HepG2 (cell line): ENCODE measurements around the gene ZNRF3. TPM values are rescaled to one million over a fixed set of nuclear protein-coding genes. Genes with fewer than 3 reads are reported as not detected.

Experiments used
- ATAC-seq: fragments of 200-7000 bp; cut with Tn5 transposase; 3 replicates; pipeline ENCODE4 v1.9.1; 2020; ENCODE audit warnings: mild to moderate bottlenecking, moderate library complexity
- BruUV-seq: library from RNA; stranded (reverse); fragments of 400-500 nt; replicated peaks from 2 replicates; lab custom pipeline; 2021; lab: Mats Ljungman, UMichigan
- CTCF ChIA-PET: fragments of 300-600 bp; formaldehyde crosslinking; extraction: SDS; loops from one replicate; lab custom pipeline; 2021; ENCODE audit warnings: low total read pairs, inconsistent platforms, low intra/inter-chr PET ratio; lab: Yijun Ruan, JAX
- POLR2A ChIA-PET: fragments of 350-600 bp; sonication (Branson Sonifier 250); formaldehyde crosslinking; loops from one replicate; lab custom pipeline; 2020; ENCODE audit warnings: antibody characterized with exemption, inconsistent platforms; lab: Yijun Ruan, JAX
- DNase-seq: peaks from one replicate; pipeline ENCODE4 v3.0.0-alpha.2; 2015; ENCODE audit warnings: low spot score
- FAIRE-seq: peaks from 3 replicates; lab custom pipeline; 2011; peaks lifted over from hg19 to GRCh38; lab: Jason Lieb, UNC
- H2AFZ ChIP-seq: one replicate; pipeline ENCODE4 v1.6.1; 2011; ENCODE audit warnings: low read length, inconsistent platforms
- H3K27ac ChIP-seq: fragments of 300-600 bp; 3 replicates; pipeline ENCODE4 v1.8.0; 2011; ENCODE audit warnings: mixed run types, mild to moderate bottlenecking, mixed read lengths, low read length, inconsistent platforms; ENCODE audit not compliant: insufficient read depth; ENCODE audit errors: extremely low read length
- H3K27me3 ChIP-seq, 2 experiments: fragments of 200-600 bp in 1 of 2; 2 replicates in 1 of 2; 3 replicates in 1 of 2; pipeline versions ENCODE4 v1.6.0 to v1.8.0; 2011; ENCODE audit warnings: low read length in 2 of 2, mild to moderate bottlenecking in 2 of 2, moderate library complexity in 2 of 2, inconsistent platforms in 1 of 2; ENCODE audit not compliant: insufficient read depth in 2 of 2, control insufficient read depth in 1 of 2
- H3K36me3 ChIP-seq, 2 experiments: fragments of 200-600 bp in 1 of 2; replicated peaks in 1 of 2; 2 replicates in 1 of 2; 3 replicates in 1 of 2; pipeline versions ENCODE4 v1.5.1 to v1.8.0; 2011; ENCODE audit warnings: low read length in 2 of 2, inconsistent platforms in 1 of 2; ENCODE audit not compliant: insufficient read depth in 2 of 2, control insufficient read depth in 1 of 2
- H3K4me1 ChIP-seq: 2 replicates; pipeline ENCODE4 v1.5.1; 2012; ENCODE audit warnings: low read length, inconsistent platforms; ENCODE audit not compliant: insufficient read depth
- H3K4me2 ChIP-seq: 2 replicates; pipeline ENCODE4 v1.6.0; 2011; ENCODE audit warnings: low read depth, low read length, inconsistent platforms
- H3K4me3 ChIP-seq, 3 experiments: fragments of 200-600 bp in 1 of 3; sonication (generic), shearing (Covaris generic) in 1 of 3; replicated peaks in 1 of 3; 2 replicates each; pipeline ENCODE4 v1.5.1; 2011 to 2016; ENCODE audit warnings: low read length in 3 of 3, inconsistent platforms in 2 of 3, low read depth in 2 of 3, mild to moderate bottlenecking in 2 of 3, control low read depth in 1 of 3, mixed read lengths in 1 of 3; ENCODE audit not compliant: insufficient read depth in 1 of 3
- H3K79me2 ChIP-seq: one replicate; pipeline ENCODE4 v1.6.1; 2011; ENCODE audit warnings: low read length, inconsistent platforms; ENCODE audit not compliant: insufficient read depth
- H3K9ac ChIP-seq: 2 replicates; pipeline ENCODE4 v1.6.0; 2011; ENCODE audit warnings: mild to moderate bottlenecking, low read depth, low read length, inconsistent platforms; ENCODE audit not compliant: insufficient read depth
- H3K9me3 ChIP-seq: 2 replicates; pipeline ENCODE4 v1.5.1; 2012; ENCODE audit warnings: mild to moderate bottlenecking, low read length
- H4K20me1 ChIP-seq: 2 replicates; pipeline ENCODE4 v1.6.0; 2011; ENCODE audit warnings: inconsistent platforms, mild to moderate bottlenecking, low read length, moderate library complexity; ENCODE audit not compliant: insufficient read depth
- HCFC1 ChIP-seq: fragments of 150-350 bp; IDR thresholded peaks from 2 replicates; pipeline ENCODE4 v1.6.1; 2014; ENCODE audit warnings: low read depth, low read length
- IRX3 ChIP-seq: sonication (generic); formaldehyde crosslinking; IDR thresholded peaks from 2 replicates; pipeline ENCODE4 v1.8.1; 2023; ENCODE audit warnings: mild to moderate bottlenecking, low read depth, missing genetic modification reagents, borderline replicate concordance
- JDP2 ChIP-seq: sonication (generic); formaldehyde crosslinking; IDR thresholded peaks from 2 replicates; pipeline ENCODE4 v1.8.1; 2022; ENCODE audit warnings: missing genetic modification reagents, borderline replicate concordance
- ZMYM2 ChIP-seq: sonication (generic); formaldehyde crosslinking; IDR thresholded peaks from 2 replicates; pipeline ENCODE4 v1.8.0; 2022; ENCODE audit warnings: mild to moderate bottlenecking, missing genetic modification reagents
- ZNF781 ChIP-seq: sonication (generic); formaldehyde crosslinking; IDR thresholded peaks from 2 replicates; pipeline ENCODE4 v1.5.1; 2020; ENCODE audit warnings: borderline replicate concordance, mild to moderate bottlenecking, missing genetic modification reagents; ENCODE audit errors: not compliant biosample characterization
- WGBS: methylation state at CpG from one replicate; pipeline ENCODE4 v1.1.6; 2017; ENCODE audit warnings: low lambda C conversion rate; 5-methylcytosine and 5-hydroxymethylcytosine counted together
- in situ Hi-C: cut with HindIII; loops from 2 replicates; pipeline ENCODE4 v1.10.0; 2017; ENCODE audit warnings: low pct_unique_long_range_greater_than_20kb; ENCODE audit not compliant: extremely low pct_ligation_motif_present
- intact Hi-C: fragments of 100-400 bp; cut with micrococcal nuclease; formaldehyde crosslinking; loops from one replicate; pipeline ENCODE4 v1.10.0; 2022; ENCODE audit not compliant: unreplicated experiment
- polyA plus RNA-seq, 8 experiments: library from polyadenylated mRNA; depleted of rRNA in 3 of 8; stranded (reverse) in 7 of 8; unstranded in 1 of 8; fragments of >200 nt; fragmentation: Illumina TruSeq in 4 of 8; extraction: Trizol in 4 of 8; gene quantifications; 2 replicates each; pipeline versions ENCODE4 v1.2.1 to v1.2.3, GENCODE V29; 2011 to 2016; ENCODE audit warnings: low read depth in 4 of 8, missing spikeins in 1 of 8, mixed read lengths in 1 of 8; ENCODE audit not compliant: insufficient read depth in 1 of 8
- total RNA-seq, 5 experiments: library from RNA; depleted of rRNA; stranded (reverse); fragments of >200 nt; fragmentation: Illumina TruSeq; extraction: Trizol; gene quantifications; 2 replicates each; pipeline ENCODE4 v1.2.3, GENCODE V29; 2016; ENCODE audit warnings: low read depth in 1 of 5
- TF ChIP-seq, protein P1 (sequence below): IDR thresholded peaks from 2 replicates; pipeline ENCODE4 v1.6.1; 2016; ENCODE audit warnings: low read depth, missing genetic modification reagents, missing compliant biosample characterization
- TF ChIP-seq, protein P2 (sequence below): IDR thresholded peaks from 2 replicates; pipeline ENCODE4 v1.6.1; 2016; ENCODE audit warnings: control low read depth
- TF ChIP-seq, protein P3 (sequence below): sonication (generic); formaldehyde crosslinking; IDR thresholded peaks from 2 replicates; pipeline ENCODE4 v1.4.0; 2020; ENCODE audit warnings: missing genetic modification reagents, borderline replicate concordance

ZNRF3 gene
- total and polyA plus RNA-seq, 2 of the 13 experiments (the other 11 are each of a cell fraction or from before 2014, with no cell fraction given): 20.3 to 36.7 TPM

DNA sequence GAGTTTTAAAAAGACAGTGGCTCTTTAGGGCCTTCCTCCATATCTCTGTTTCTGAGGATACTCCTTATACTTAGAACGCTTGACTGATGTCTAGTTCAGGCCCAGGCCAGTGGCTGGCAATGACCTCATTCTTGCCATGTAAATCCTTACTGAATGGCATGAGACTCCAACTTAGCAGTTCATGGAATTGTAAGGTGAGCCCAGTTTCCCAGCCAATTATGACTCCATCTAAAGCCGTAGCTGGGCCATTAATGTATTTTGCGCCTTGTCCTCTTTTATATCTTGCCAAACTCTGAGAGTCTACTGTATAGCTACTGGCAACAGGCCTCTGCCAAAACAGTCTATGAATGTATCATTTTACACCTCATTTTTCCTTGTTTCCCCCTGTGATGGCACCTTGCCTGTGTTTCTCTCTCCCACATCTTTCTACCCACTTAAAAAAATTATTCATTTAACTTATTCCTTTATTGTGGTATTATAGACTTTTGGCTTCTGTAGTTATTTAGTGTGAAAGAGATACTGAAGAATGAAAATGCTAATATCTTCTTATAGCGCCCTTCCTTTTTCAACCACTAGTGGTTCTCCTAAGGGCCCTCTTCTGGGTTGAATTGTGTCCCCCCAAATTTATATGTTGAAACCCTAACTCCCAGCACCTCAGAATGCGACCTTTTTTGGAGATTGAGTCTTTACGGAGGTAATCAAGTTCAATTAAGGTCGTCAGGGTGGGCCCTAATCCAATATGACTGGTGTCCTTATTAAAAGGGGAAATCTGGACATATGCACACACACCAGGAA, 67.4 kb downstream of the ZNRF3 start:
- 95% methylated on average over 7 of the region's 7 CpGs for WGBS
- peaks cover 10% of the 10 kb centered on the region; the same call in 1 of the 2 replicates for H3K9me3 ChIP-seq

More for the DNA sequence above, 67.4 kb downstream of the ZNRF3 start:
- peaks cover 92% of the 10 kb centered on the region for H3K4me1 ChIP-seq
- peaks cover 17% of the 10 kb centered on the region for H4K20me1 ChIP-seq
- ChIA-PET CTCF (interaction anchor here (1.2 kb wide), 1 partner anchor 95 kb away, joined by 3 read pairs; no protein-coding TSS in a partner anchor), POLR2A (no interaction called here)
- ATAC-seq (no peak), DNase-seq (no peak), FAIRE-seq (no peak)
- no peak overlapping the region for H2AFZ ChIP-seq
- H3K4me3 ChIP-seq: no peak overlapping the region
- intact Hi-C loops (loop anchor here (5.0 kb wide), 1 partner anchor 94 kb away; no protein-coding TSS in a partner anchor), in situ Hi-C loops (no loop called here)
- 0 out of 2 replicates have a peak overlapping the region, but pooled peaks have one; percentile 9 for H3K4me2 ChIP-seq
- H3K36me3 ChIP-seq: peaks cover 0 to 19% of the 10 kb centered on the region in 2 experiments; a peak in 3 of 5 replicates
- H3K79me2 ChIP-seq: peaks cover 99% of the 10 kb centered on the region
- H3K9ac ChIP-seq: no peak overlapping the region
- H3K27ac ChIP-seq: peak overlapping the region; percentile 64
- BruUV-seq: no TSS peak
- no peaks in the 10 kb centered on the region for H3K27me3 ChIP-seq
- TF ChIP-seq JDP2: no peak
- TF ChIP-seq, protein P1, sequence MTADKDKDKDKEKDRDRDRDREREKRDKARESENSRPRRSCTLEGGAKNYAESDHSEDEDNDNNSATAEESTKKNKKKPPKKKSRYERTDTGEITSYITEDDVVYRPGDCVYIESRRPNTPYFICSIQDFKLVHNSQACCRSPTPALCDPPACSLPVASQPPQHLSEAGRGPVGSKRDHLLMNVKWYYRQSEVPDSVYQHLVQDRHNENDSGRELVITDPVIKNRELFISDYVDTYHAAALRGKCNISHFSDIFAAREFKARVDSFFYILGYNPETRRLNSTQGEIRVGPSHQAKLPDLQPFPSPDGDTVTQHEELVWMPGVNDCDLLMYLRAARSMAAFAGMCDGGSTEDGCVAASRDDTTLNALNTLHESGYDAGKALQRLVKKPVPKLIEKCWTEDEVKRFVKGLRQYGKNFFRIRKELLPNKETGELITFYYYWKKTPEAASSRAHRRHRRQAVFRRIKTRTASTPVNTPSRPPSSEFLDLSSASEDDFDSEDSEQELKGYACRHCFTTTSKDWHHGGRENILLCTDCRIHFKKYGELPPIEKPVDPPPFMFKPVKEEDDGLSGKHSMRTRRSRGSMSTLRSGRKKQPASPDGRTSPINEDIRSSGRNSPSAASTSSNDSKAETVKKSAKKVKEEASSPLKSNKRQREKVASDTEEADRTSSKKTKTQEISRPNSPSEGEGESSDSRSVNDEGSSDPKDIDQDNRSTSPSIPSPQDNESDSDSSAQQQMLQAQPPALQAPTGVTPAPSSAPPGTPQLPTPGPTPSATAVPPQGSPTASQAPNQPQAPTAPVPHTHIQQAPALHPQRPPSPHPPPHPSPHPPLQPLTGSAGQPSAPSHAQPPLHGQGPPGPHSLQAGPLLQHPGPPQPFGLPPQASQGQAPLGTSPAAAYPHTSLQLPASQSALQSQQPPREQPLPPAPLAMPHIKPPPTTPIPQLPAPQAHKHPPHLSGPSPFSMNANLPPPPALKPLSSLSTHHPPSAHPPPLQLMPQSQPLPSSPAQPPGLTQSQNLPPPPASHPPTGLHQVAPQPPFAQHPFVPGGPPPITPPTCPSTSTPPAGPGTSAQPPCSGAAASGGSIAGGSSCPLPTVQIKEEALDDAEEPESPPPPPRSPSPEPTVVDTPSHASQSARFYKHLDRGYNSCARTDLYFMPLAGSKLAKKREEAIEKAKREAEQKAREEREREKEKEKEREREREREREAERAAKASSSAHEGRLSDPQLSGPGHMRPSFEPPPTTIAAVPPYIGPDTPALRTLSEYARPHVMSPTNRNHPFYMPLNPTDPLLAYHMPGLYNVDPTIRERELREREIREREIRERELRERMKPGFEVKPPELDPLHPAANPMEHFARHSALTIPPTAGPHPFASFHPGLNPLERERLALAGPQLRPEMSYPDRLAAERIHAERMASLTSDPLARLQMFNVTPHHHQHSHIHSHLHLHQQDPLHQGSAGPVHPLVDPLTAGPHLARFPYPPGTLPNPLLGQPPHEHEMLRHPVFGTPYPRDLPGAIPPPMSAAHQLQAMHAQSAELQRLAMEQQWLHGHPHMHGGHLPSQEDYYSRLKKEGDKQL (CRISPR knock-in tag): no peak
- no peak for TF ChIP-seq IRX3 (CRISPR knock-in tag)
- TF ChIP-seq ZMYM2: no peak
- TF ChIP-seq, protein P2, sequence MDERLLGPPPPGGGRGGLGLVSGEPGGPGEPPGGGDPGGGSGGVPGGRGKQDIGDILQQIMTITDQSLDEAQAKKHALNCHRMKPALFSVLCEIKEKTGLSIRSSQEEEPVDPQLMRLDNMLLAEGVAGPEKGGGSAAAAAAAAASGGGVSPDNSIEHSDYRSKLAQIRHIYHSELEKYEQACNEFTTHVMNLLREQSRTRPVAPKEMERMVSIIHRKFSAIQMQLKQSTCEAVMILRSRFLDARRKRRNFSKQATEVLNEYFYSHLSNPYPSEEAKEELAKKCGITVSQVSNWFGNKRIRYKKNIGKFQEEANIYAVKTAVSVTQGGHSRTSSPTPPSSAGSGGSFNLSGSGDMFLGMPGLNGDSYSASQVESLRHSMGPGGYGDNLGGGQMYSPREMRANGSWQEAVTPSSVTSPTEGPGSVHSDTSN (CRISPR knock-in tag): no peak
- TF ChIP-seq ZNF781 (CRISPR knock-in tag): no peak
- TF ChIP-seq, protein P3, sequence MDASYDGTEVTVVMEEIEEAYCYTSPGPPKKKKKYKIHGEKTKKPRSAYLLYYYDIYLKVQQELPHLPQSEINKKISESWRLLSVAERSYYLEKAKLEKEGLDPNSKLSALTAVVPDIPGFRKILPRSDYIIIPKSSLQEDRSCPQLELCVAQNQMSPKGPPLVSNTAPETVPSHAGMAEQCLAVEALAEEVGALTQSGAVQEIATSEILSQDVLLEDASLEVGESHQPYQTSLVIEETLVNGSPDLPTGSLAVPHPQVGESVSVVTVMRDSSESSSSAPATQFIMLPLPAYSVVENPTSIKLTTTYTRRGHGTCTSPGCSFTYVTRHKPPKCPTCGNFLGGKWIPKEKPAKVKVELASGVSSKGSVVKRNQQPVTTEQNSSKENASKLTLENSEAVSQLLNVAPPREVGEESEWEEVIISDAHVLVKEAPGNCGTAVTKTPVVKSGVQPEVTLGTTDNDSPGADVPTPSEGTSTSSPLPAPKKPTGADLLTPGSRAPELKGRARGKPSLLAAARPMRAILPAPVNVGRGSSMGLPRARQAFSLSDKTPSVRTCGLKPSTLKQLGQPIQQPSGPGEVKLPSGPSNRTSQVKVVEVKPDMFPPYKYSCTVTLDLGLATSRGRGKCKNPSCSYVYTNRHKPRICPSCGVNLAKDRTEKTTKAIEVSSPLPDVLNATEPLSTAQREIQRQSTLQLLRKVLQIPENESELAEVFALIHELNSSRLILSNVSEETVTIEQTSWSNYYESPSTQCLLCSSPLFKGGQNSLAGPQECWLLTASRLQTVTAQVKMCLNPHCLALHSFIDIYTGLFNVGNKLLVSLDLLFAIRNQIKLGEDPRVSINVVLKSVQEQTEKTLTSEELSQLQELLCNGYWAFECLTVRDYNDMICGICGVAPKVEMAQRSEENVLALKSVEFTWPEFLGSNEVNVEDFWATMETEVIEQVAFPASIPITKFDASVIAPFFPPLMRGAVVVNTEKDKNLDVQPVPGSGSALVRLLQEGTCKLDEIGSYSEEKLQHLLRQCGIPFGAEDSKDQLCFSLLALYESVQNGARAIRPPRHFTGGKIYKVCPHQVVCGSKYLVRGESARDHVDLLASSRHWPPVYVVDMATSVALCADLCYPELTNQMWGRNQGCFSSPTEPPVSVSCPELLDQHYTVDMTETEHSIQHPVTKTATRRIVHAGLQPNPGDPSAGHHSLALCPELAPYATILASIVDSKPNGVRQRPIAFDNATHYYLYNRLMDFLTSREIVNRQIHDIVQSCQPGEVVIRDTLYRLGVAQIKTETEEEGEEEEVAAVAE (CRISPR knock-in tag): no peak
- no peak for TF ChIP-seq HCFC1
